ENCODE results near the gene SPNS3. TPM values are rescaled to one million over a fixed set of nuclear protein-coding genes. Genes with fewer than 3 reads are reported as not detected.

SPNS3 gene
- total and polyA plus RNA-seq, 2 donors (not counting 3 experiments of a cell fraction or from before 2014, with no cell fraction given): 0.18 to 0.66 TPM

DNA sequence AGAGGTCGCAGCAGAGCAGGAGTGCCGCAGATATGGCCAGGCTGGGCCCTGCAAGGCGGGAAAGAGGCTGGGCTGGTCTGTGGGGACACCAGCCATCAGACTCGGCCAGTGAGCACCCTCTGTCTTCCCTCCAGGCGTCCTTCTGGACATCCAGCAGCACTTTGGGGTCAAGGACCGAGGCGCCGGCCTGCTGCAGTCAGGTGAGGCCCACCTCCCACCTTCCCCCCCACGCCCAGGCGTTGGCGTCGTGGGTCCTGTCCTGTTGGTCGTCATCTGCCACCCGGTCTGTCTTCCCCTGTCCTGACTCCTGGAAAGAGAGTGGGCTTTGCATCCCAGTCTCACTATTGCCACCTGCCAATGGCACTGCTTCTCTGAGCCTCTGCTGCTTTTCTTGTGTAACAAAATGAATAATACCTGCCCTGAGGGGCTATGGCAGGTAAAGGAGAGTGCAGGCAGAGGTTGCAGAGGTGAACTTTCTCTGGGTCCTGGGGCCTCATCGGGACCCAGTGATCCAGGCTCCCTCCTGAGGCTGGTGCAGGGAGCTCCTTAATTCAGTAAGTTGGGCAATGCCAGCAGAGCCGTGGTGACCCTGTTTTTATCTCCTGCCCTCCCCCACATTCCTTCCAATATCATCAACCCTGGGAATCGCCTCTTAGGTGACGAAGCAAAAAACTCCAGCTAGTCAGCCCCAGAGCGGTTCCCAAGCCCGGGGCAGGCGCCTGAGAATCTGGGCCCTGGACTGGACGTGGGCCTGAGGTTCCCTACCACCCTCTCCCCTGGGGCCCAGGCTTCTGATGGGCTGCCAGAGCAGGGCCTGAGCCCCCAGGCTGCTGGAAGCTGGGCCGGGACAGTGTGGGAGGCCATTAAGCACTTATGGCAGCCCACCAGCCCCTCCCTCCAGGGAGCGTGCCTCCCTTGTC is 79.6 kb downstream of the SPNS3 start:
- Histone ChIP-seq H2AFZ (ENCODE audit: low read depth, low read length) (no peak overlapping the region), H3K27ac (ENCODE audit: insufficient read depth, low read depth, low read length) (no peak overlapping the region), H3K27me3 (ENCODE audit: control insufficient read depth in 2 of 2, insufficient read depth in 2 of 2, low read length in 2 of 2) (no peaks in the 10 kb centered on the region), H3K79me2 (ENCODE audit: control insufficient read depth, insufficient read depth, low read length) (peaks cover 1% of the 10 kb centered on the region), H3K4me2 (ENCODE audit: insufficient read depth, low read length) (no peak overlapping the region), H4K20me1 (replicated peaks; ENCODE audit: control insufficient read depth, extremely low read depth, insufficient read depth, low read length) (no peaks in the 10 kb centered on the region), H3K9me1 (replicated peaks; ENCODE audit: control insufficient read depth, extremely low read depth, insufficient read depth, low read length) (no peaks in the 10 kb centered on the region), H3K4me1 (ENCODE audit: control insufficient read depth, extremely low read depth, insufficient read depth, low read length) (peaks cover 7% of the 10 kb centered on the region), H3K4me3 (replicated peaks in 1 of 3; ENCODE audit: insufficient read depth in 1 of 3, low read depth in 1 of 3, low read length in 3 of 3) (no peak overlapping the region), H3K9me3 (replicated peaks; ENCODE audit: control insufficient read depth, insufficient read depth, low read length) (no peaks in the 10 kb centered on the region), H3K9ac (replicated peaks; ENCODE audit: extremely low read depth, insufficient read depth, low read length) (no peak overlapping the region), H3K36me3 (ENCODE audit: control insufficient read depth in 2 of 2, extremely low read depth in 1 of 2, insufficient read depth in 2 of 2, low read length in 2 of 2) (peaks cover 0 to 19% of the 10 kb centered on the region in 2 experiments)
- intact Hi-C loops (cut with micrococcal nuclease): no loop called here
- FAIRE-seq (no peak), DNase-seq (ENCODE audit: low read depth, low spot score) (no peak)
- POLR2A ChIA-PET: no interaction called here
- dilution Hi-C loops (cut with MboI; ENCODE audit: extremely low pct_ligation_motif_present, low sequenced_read_pairs): no loop called here
- TF ChIP-seq JUN (IDR thresholded peaks at IDR 0.05; ENCODE audit: borderline replicate concordance, insufficient read depth, insufficient read length, low read depth) (no peak), EZH2 (IDR thresholded peaks at IDR 0.05; ENCODE audit: borderline replicate concordance, low read depth, low read length, severe bottlenecking) (no peak)
- CTCF ChIA-PET: interaction anchor here (2.1 kb wide), 1 partner anchor 9 kb away, joined by 6 read pairs; no protein-coding TSS in a partner anchor
- BruUV-seq (replicated peaks): no TSS peak

DNA sequence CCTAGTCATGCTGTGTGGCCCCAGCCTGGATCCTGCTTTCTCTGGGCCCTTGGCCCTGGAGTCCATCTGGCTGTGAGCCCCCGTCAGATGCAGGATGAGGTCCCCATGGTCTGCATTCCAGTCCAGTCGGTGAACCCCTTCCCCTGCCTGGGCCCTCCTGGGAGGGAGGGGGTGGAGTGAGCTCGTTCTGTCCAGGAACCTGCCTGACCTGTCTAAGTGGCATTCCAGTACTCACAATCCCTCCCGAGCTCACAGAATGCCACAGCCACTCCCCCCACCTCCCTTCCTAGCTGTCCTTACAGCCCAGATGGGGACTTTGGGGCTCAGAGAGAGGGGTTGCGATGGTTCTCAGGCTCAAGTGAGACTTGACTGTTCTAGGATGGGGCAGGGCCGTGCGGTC is 80.5 kb downstream of the SPNS3 start:
- Histone ChIP-seq H3K4me1 (ENCODE audit: control insufficient read depth, extremely low read depth, insufficient read depth, low read length) (peaks cover 10% of the 10 kb centered on the region), H3K27ac (ENCODE audit: insufficient read depth, low read depth, low read length) (no peak overlapping the region), H3K27me3 (ENCODE audit: control insufficient read depth in 2 of 2, insufficient read depth in 2 of 2, low read length in 2 of 2) (no peaks in the 10 kb centered on the region), H3K79me2 (ENCODE audit: control insufficient read depth, insufficient read depth, low read length) (no peaks in the 10 kb centered on the region), H3K36me3 (ENCODE audit: control insufficient read depth in 2 of 2, extremely low read depth in 1 of 2, insufficient read depth in 2 of 2, low read length in 2 of 2) (peaks cover 0 to 19% of the 10 kb centered on the region in 2 experiments), H3K4me2 (ENCODE audit: insufficient read depth, low read length) (no peak overlapping the region), H3K9ac (replicated peaks; ENCODE audit: extremely low read depth, insufficient read depth, low read length) (no peak overlapping the region), H2AFZ (ENCODE audit: low read depth, low read length) (no peak overlapping the region), H3K9me1 (replicated peaks; ENCODE audit: control insufficient read depth, extremely low read depth, insufficient read depth, low read length) (no peaks in the 10 kb centered on the region), H3K4me3 (replicated peaks in 1 of 3; ENCODE audit: insufficient read depth in 1 of 3, low read depth in 1 of 3, low read length in 3 of 3) (no peak overlapping the region), H4K20me1 (replicated peaks; ENCODE audit: control insufficient read depth, extremely low read depth, insufficient read depth, low read length) (no peaks in the 10 kb centered on the region), H3K9me3 (replicated peaks; ENCODE audit: control insufficient read depth, insufficient read depth, low read length) (no peaks in the 10 kb centered on the region)
- dilution Hi-C loops (cut with MboI; ENCODE audit: extremely low pct_ligation_motif_present, low sequenced_read_pairs) (no loop called here), intact Hi-C loops (cut with micrococcal nuclease) (no loop called here)
- POLR2A ChIA-PET: no interaction called here
- DNase-seq (ENCODE audit: low read depth, low spot score): no peak
- CTCF ChIA-PET: interaction anchor here (2.1 kb wide), 1 partner anchor 10 kb away, joined by 6 read pairs; no protein-coding TSS in a partner anchor
- BruUV-seq (replicated peaks): no TSS peak
- TF ChIP-seq, protein P1, sequence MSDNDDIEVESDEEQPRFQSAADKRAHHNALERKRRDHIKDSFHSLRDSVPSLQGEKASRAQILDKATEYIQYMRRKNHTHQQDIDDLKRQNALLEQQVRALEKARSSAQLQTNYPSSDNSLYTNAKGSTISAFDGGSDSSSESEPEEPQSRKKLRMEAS (IDR thresholded peaks at IDR 0.05; ENCODE audit: insufficient read depth, insufficient read length): no peak
- TF ChIP-seq GATA2 (IDR thresholded peaks at IDR 0.05; ENCODE audit: insufficient read depth, insufficient read length, low read depth, low read length) (no peak), MYC (IDR thresholded peaks at IDR 0.05; ENCODE audit: low read depth, low read length) (no peak), FOS (IDR thresholded peaks at IDR 0.05; ENCODE audit: borderline replicate concordance, insufficient read depth, low read length) (no peak), POLR2A (IDR thresholded peaks at IDR 0.05; ENCODE audit: low read depth, low read length) (no peak), JUN (IDR thresholded peaks at IDR 0.05; ENCODE audit: borderline replicate concordance, insufficient read depth, insufficient read length, low read depth) (no peak), POLR2AphosphoS5 (IDR thresholded peaks at IDR 0.05; ENCODE audit: insufficient read depth, low read depth, low read length) (no peak), EZH2 (IDR thresholded peaks at IDR 0.05; ENCODE audit: borderline replicate concordance, low read depth, low read length, severe bottlenecking) (no peak)
- TF ChIP-seq, protein P2, sequence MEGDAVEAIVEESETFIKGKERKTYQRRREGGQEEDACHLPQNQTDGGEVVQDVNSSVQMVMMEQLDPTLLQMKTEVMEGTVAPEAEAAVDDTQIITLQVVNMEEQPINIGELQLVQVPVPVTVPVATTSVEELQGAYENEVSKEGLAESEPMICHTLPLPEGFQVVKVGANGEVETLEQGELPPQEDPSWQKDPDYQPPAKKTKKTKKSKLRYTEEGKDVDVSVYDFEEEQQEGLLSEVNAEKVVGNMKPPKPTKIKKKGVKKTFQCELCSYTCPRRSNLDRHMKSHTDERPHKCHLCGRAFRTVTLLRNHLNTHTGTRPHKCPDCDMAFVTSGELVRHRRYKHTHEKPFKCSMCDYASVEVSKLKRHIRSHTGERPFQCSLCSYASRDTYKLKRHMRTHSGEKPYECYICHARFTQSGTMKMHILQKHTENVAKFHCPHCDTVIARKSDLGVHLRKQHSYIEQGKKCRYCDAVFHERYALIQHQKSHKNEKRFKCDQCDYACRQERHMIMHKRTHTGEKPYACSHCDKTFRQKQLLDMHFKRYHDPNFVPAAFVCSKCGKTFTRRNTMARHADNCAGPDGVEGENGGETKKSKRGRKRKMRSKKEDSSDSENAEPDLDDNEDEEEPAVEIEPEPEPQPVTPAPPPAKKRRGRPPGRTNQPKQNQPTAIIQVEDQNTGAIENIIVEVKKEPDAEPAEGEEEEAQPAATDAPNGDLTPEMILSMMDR (IDR thresholded peaks at IDR 0.05; ENCODE audit: extremely low read depth in 1 of 2, insufficient read depth in 1 of 2, low read depth in 1 of 2, low read length in 2 of 2): no peak
- no peak for FAIRE-seq

Data from endothelial cell of umbilical vein (primary cell).